SK-MEL-5 (cell line): Measurements from ENCODE around the gene SGSM1. TPM values are rescaled to one million over a fixed set of nuclear protein-coding genes. Genes with fewer than 3 reads are reported as not detected.

ENCODE experiments used
- small RNA-seq, 2 experiments: library from RNA; depleted of rRNA; stranded (forward); fragments of <200 nt; gene quantifications; one replicate each; pipeline ENCODE3, GENCODE V24; 2014
- total RNA-seq: library from RNA; depleted of rRNA; stranded (reverse); fragments of >200 nt; shearing (Covaris generic); gene quantifications from 2 replicates; pipeline ENCODE4 v1.2.3, GENCODE V29; 2014; rRNA removed

Gene SGSM1
- total RNA-seq, 1 experiment from 2014 or later: 0.03 TPM

Small RNA genes lying within 50 kb of the gene (small RNA-seq; reads per million reads assigned to genes)
- gene RF00275: 0 reads per million in 2 experiments

Other genes with a start within 250 kb of the SGSM1 start
- gene LRRC75B, start 213.1 kb upstream of the SGSM1 start, total RNA-seq: 4.7 and 5.5 TPM in 2 replicates
- 3.8 and 4.9 TPM in 2 replicates for gene GGT1, start 203.0 kb upstream of the SGSM1 start, total RNA-seq
- not detected in 2 replicates for gene PIWIL3, start 31.5 kb upstream of the SGSM1 start, total RNA-seq
- gene LHFPL7, start 140.5 kb downstream of the SGSM1 start, total RNA-seq: 0.18 TPM in 1 of 2 replicates, not detected in the other
- gene KIAA1671, start 146.5 kb downstream of the SGSM1 start, total RNA-seq: 3.0 and 3.5 TPM in 2 replicates